Esophagus squamous epithelium (tissue), 4 donors: ENCODE results near the gene ADPRS.

Experiments
- CTCF ChIP-seq, 6 experiments: fragments of 450-650 bp in 4 of 6; fragments of 200-600 bp in 2 of 6; sonication (generic) in 2 of 6; IDR thresholded peaks; one replicate each; pipeline ENCODE4 v1.5.1; 2016 to 2019; ENCODE audit warnings: antibody characterized with exemption in 6 of 6, mild to moderate bottlenecking in 4 of 6, moderate library complexity in 4 of 6
- POLR2A ChIP-seq, 4 donors: fragments of 450-650 bp; IDR thresholded peaks; one replicate each; pipeline ENCODE4 v1.6.1; 2017; ENCODE audit warnings: antibody characterized with exemption in 4 of 4, mild to moderate bottlenecking in 4 of 4, moderate library complexity in 3 of 4

GRCh38 chr1:36084497-36085115 is 4.1 kb upstream of the ADPRS start:
- TF ChIP-seq CTCF (IDR thresholded peaks at IDR 0.05) (no peak), POLR2A (IDR thresholded peaks at IDR 0.05) (no peak)
